Activated naive CD8-positive, alpha-beta T cell treated with anti-CD3 and anti-CD28 coated beads for 36 hours (primary cell): Measurements from ENCODE around the gene LMOD2. TPM values are rescaled to one million over a fixed set of nuclear protein-coding genes. Genes with fewer than 3 reads are reported as not detected.
"Not testable (repeated sequence)": the region's sequence is repeated elsewhere in the genome, so short reads cannot be mapped to it uniquely, and the experiment has no call there.

Experiments
- DNase-seq: peaks from one replicate; pipeline ENCODE4 v3.0.0; 2021
- H3K27ac Mint-ChIP-seq: one replicate; pipeline ENCODE4 v1.8.0; 2022; ENCODE audit warnings: mild to moderate bottlenecking, moderate library complexity, mixed read lengths
- H3K27me3 Mint-ChIP-seq: one replicate; pipeline ENCODE4 v1.8.0; 2022; ENCODE audit warnings: mild to moderate bottlenecking, mixed read lengths
- H3K36me3 Mint-ChIP-seq: one replicate; pipeline ENCODE4 v1.8.0; 2021; ENCODE audit warnings: mild to moderate bottlenecking, mixed read lengths
- H3K4me1 Mint-ChIP-seq: one replicate; pipeline ENCODE4 v1.8.0; 2021; ENCODE audit warnings: mixed read lengths
- H3K4me3 Mint-ChIP-seq: one replicate; pipeline ENCODE4 v1.8.0; 2022; ENCODE audit warnings: mild to moderate bottlenecking, moderate library complexity, mixed read lengths
- H3K9me3 Mint-ChIP-seq: one replicate; pipeline ENCODE4 v1.8.0; 2022; ENCODE audit warnings: mixed read lengths
- total RNA-seq, 2 experiments: library from RNA; stranded (reverse); gene quantifications; one replicate each; pipeline ENCODE4 v1.2.3, GENCODE V29; 2021

LMOD2 gene
- total RNA-seq, 2 experiments from 2014 or later: not detected

GRCh38 chr7:123633553-123633952 lies 22.1 kb upstream of the LMOD2 start:
- H3K4me1 Mint-ChIP-seq: no peaks in the 10 kb centered on the region
- no peaks in the 10 kb centered on the region for H3K9me3 Mint-ChIP-seq
- peaks cover 19% of the 10 kb centered on the region for H3K27me3 Mint-ChIP-seq
- no peak overlapping the region for H3K27ac Mint-ChIP-seq
- no peak overlapping the region for H3K4me3 Mint-ChIP-seq
- no peaks in the 10 kb centered on the region for H3K36me3 Mint-ChIP-seq
- no peak for DNase-seq

- DNase-seq, H3K9me3 Mint-ChIP-seq, H3K36me3 Mint-ChIP-seq, H3K27ac Mint-ChIP-seq, H3K4me1 Mint-ChIP-seq, H3K4me3 Mint-ChIP-seq: not testable (repeated sequence)
- H3K27me3 Mint-ChIP-seq: peaks cover 21% of the 10 kb centered on the region
Measured at GRCh38 chr7:123634011-123634573, 21.6 kb upstream of the LMOD2 start.

DNA sequence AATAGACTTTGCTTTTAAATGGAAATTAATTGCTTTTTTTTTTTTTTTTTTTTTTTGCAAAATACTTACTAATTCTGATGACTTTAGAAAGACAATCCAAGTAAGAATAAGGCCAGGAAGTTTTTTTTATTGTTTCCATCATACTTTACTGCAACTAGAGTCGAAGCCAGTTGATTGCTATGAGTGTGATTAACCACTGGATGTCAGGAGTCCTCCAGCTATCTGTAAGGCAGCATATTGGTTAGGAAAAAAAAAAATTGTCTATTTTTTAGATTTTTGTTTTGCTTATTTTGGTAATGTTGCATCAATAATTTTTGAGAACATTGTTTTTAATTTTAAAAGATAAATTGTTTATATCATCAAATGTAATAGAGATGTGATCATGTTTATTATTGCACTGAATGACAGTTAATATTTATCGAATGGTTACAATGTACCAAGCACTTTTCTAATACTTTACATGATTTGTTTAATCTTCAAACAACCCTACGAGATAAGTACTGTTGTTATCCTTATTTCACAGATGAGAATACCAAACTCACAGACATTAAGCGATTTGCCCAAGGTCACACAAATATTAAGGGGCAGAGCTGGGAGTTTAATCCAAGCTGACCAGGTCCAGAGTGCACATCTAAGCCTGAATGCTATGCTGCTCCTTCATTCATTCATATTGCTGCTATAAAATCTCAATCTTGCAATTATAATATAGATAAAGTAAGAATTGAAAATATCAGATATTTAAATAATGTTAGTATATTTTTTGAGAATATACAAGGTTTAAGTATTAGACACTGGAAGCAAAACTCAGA lies 19.9 kb upstream of the LMOD2 start:
- H3K4me3 Mint-ChIP-seq: no peak overlapping the region
- H3K4me1 Mint-ChIP-seq: no peaks in the 10 kb centered on the region
- no peak for DNase-seq
- peaks cover 32% of the 10 kb centered on the region for H3K27me3 Mint-ChIP-seq
- no peak overlapping the region for H3K27ac Mint-ChIP-seq
- H3K36me3 Mint-ChIP-seq: no peaks in the 10 kb centered on the region
- no peaks in the 10 kb centered on the region for H3K9me3 Mint-ChIP-seq

DNA sequence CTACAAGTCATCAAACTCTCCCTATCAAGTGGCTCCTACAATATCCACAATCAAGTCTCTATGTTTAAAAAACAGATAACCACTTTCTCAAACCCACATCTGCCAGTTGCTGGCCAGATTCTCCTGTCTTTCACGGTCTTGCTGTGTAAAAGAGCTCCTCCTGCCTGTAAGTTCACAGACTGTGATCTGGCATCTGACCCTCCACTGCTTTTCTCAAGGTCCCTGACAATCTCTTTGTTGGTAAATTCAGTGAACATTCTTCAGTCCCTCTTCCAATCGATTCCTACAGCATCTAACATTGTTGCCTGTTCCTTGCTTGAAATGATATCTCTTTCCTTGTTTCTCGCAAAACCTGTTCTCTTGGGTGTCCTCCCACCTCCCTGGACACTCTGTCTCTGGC lies 18.5 kb upstream of the LMOD2 start:
- H3K36me3 Mint-ChIP-seq: no peaks in the 10 kb centered on the region
- H3K27ac Mint-ChIP-seq: no peak overlapping the region
- H3K4me1 Mint-ChIP-seq: no peaks in the 10 kb centered on the region
- H3K4me3 Mint-ChIP-seq: no peak overlapping the region
- H3K9me3 Mint-ChIP-seq: no peaks in the 10 kb centered on the region
- no peak for DNase-seq
- peaks cover 37% of the 10 kb centered on the region for H3K27me3 Mint-ChIP-seq

DNA sequence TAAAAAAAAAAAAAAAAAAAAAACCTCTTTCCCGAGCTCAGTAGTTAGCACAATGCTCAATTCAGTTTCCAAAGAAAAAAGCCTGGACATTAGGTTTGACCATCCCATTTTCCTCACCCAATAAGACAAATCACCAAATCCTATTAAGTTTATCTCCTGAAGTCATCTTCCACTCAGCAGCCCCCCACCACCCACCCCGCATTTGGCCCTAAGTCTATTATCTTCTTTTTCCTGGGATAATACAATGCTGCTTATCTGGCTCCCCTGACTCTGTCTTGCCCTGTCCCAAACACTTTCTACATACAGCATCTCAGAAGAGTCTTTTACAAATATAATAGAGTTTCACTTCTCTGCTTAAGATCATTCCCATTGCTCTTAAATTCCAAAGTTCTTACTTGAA lies 17.8 kb upstream of the LMOD2 start:
- Mint-ChIP-seq H3K4me1 (no peaks in the 10 kb centered on the region), H3K4me3 (no peak overlapping the region), H3K36me3 (no peaks in the 10 kb centered on the region), H3K27ac (no peak overlapping the region), H3K9me3 (no peaks in the 10 kb centered on the region), H3K27me3 (peaks cover 43% of the 10 kb centered on the region)
- no peak for DNase-seq

DNA sequence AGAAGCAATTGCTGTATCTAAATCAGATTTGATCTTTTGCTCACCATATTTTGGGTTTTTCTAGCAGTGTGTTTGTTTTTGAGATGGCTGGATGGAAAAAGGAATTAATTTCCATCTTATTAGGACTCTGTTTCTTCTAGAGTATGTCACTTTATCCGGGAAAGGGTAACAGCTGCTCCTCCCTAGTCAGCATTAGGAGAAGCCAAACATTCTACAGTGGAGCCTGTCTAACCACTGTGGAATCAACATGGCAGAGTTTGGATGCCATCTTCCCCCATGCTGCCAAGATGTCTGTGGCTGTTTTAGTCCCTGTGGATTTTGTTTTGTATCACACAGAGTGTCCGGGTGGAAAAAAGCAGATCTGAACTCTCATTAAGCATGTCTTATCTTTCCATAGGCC lies 16.0 kb upstream of the LMOD2 start:
- DNase-seq: no peak
- H3K4me1 Mint-ChIP-seq: no peaks in the 10 kb centered on the region
- H3K27ac Mint-ChIP-seq: no peak overlapping the region
- peaks cover 56% of the 10 kb centered on the region for H3K27me3 Mint-ChIP-seq
- H3K36me3 Mint-ChIP-seq: no peaks in the 10 kb centered on the region
- no peaks in the 10 kb centered on the region for H3K9me3 Mint-ChIP-seq
- no peak overlapping the region for H3K4me3 Mint-ChIP-seq

- Mint-ChIP-seq H3K27me3 (peaks cover 61% of the 10 kb centered on the region), H3K9me3 (no peaks in the 10 kb centered on the region), H3K36me3 (no peaks in the 10 kb centered on the region), H3K27ac (no peak overlapping the region), H3K4me3 (no peak overlapping the region), H3K4me1 (no peaks in the 10 kb centered on the region)
- no peak for DNase-seq
Measured at GRCh38 chr7:123640583-123640982, 15.1 kb upstream of the LMOD2 start.

DNA sequence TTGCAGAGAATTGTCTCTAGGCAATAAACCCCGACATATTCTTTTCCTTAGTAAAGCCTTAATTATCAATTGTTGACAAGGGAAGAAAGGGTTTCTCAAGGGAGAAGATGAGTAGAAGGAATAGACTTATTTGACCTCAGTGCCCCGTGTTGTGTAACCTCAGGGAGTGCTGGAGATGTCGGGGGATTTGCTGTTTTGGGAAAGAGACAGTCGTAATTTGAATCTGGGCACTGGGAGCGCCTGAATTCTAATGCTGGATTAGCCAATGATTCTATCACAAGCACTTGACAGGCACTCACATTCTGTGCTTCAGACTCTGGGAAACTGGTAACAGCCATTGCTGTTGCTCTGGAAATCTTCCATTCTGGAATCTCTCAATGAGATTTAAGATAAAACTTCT lies 13.8 kb upstream of the LMOD2 start:
- Mint-ChIP-seq H3K4me1 (no peaks in the 10 kb centered on the region), H3K27me3 (peaks cover 65% of the 10 kb centered on the region)

DNA sequence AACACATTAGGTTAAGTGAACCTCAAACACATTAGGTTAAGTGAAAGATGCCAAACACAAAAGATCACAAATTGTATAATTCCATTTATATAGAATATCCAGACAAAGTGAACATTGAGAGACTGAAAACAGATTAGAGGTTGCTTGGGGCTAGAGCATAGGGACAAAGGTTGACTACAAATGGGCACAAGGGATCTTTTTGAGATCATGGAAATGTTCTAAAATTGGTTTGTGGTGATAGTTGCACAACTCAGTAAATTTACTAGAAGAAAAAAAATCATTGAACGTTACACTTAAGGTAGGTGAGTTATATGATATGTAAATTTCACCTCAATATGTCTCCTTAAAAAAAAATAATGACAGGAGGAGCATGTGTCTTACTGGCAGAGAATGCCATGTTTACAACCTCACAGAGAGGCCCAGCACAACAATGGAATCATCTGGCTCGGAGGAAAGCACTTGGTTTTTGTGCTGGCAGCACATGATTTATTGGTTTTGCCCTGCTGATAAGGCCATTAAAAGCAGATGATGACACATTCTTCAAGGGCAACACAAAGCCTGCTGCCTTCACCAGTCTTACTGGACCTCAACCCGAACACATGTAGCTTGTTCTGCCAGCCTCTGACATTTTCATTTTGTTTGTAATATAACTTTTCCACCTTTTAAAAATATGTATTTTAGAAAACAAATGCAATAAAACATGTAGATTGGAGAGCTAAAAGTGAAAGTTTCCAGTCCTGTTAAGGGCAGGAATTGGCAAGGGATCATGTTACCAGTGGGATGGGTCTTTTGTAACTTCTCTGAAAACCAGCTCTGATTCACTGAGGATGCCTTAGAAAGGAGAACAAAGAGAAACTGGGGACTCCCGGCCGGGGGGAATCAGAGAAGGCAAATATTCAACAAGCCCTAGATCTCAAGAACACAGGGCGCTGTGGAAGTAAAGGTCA lies 11.9 kb upstream of the LMOD2 start:
- Mint-ChIP-seq H3K27ac (no peak overlapping the region), H3K4me3 (no peak overlapping the region), H3K36me3 (no peaks in the 10 kb centered on the region), H3K27me3 (peaks cover 48% of the 10 kb centered on the region), H3K4me1 (no peaks in the 10 kb centered on the region), H3K9me3 (no peaks in the 10 kb centered on the region)
- DNase-seq: no peak

More for the DNA sequence above, 13.8 kb upstream of the LMOD2 start:
- no peak overlapping the region for H3K4me3 Mint-ChIP-seq
- no peaks in the 10 kb centered on the region for H3K9me3 Mint-ChIP-seq
- no peaks in the 10 kb centered on the region for H3K36me3 Mint-ChIP-seq
- no peak overlapping the region for H3K27ac Mint-ChIP-seq
- no peak for DNase-seq

DNA sequence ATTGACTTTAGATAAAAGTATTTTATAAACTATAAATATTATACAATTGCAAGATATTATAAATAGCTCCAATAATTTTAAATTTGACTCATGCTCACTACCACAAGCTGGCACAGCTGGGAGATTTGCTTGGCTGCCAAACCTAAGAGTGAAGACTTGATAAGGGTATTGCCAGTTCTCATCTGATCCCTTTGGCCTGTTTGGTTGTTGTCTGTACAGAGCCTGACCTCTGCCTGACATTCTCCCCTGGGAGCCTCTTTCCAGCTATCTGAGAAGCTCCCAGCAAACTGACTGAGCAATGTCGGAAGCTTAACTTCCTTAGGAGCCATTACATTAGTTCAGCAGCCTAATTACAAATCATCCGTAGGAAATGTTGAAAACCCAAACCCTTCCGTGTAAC lies 10.2 kb upstream of the LMOD2 start:
- no peak overlapping the region for H3K4me3 Mint-ChIP-seq
- H3K4me1 Mint-ChIP-seq: no peaks in the 10 kb centered on the region
- no peak for DNase-seq
- no peak overlapping the region for H3K27ac Mint-ChIP-seq
- H3K36me3 Mint-ChIP-seq: no peaks in the 10 kb centered on the region
- no peaks in the 10 kb centered on the region for H3K9me3 Mint-ChIP-seq
- H3K27me3 Mint-ChIP-seq: peaks cover 41% of the 10 kb centered on the region

DNA sequence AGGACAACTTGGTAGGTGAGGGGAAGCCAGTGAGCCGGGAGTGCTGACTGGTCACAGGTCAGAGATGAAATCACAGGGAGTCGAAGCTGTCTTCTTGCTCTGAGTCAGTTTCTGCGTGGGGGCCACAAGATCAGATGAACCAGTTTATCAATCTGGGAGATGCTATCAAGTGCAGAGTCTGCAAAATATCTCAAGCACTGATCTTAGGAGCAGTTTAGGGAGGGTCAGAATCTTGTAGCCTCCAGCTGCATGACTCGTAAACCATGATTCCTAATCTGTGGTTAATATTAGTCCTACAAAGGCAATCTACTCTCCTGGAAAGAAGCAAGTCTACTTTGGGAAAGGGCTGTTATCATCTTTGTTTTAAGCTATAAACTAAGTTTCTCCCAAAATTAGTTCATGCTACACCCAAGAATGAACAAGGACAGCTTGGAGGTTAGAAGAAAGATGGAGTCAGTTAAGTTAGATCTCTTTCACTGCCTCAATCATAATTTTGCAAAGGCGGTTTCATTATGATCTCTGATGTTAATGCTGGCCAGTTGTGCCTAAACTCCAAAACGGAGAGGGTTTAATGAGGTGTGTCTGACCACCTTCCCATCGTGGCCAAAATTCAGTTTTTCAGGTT lies 8.4 kb upstream of the LMOD2 start:
- DNase-seq: no peak
- no peaks in the 10 kb centered on the region for H3K4me1 Mint-ChIP-seq
- H3K4me3 Mint-ChIP-seq: no peak overlapping the region
- no peak overlapping the region for H3K27ac Mint-ChIP-seq
- H3K36me3 Mint-ChIP-seq: no peaks in the 10 kb centered on the region
- no peaks in the 10 kb centered on the region for H3K9me3 Mint-ChIP-seq
- peaks cover 34% of the 10 kb centered on the region for H3K27me3 Mint-ChIP-seq

DNA sequence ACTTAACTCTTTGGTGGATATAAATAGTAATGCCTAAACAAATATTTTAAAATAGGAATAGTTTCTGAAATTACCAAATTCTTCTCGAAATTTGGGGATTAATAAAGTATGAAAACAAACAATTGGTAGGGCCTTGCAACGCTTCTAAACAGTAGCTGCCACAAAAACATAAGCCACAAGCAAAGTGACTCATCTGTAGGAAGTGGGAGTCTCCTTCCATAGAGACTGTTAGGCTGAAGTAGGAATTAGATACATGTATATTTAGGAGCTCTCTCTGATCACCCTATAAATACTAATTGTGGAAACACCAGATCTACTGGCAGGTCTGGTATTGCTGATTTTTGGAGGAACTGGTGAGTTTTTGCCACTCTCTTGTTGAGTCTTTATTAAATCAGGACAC lies 5.7 kb upstream of the LMOD2 start:
- DNase-seq: no peak
- Mint-ChIP-seq H3K4me3 (no peak overlapping the region), H3K27ac (no peak overlapping the region), H3K27me3 (peaks cover 14% of the 10 kb centered on the region), H3K4me1 (no peaks in the 10 kb centered on the region), H3K9me3 (no peaks in the 10 kb centered on the region), H3K36me3 (no peaks in the 10 kb centered on the region)

DNA sequence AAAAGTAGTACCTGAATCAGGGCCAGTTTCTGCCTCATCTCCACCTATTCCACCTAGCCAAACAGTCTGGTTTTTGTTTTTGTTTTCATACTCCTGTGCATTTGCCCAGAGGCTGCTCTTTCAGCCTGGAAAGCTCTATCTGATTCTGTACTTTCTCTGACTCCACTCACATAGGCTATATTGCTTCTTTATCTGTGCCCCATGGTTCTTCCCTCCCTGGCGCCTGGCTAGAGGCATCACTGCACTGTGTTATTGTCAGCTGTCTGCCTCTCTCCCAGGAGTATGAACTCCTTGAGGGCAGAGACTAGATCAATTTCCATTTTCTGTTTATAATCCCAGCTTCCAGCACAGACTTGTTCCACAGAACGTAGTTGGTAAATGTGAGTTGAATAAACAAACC lies 5.1 kb upstream of the LMOD2 start:
- Mint-ChIP-seq H3K9me3 (no peaks in the 10 kb centered on the region), H3K27me3 (peaks cover 10% of the 10 kb centered on the region), H3K27ac (no peak overlapping the region), H3K4me1 (no peaks in the 10 kb centered on the region), H3K4me3 (no peak overlapping the region), H3K36me3 (no peaks in the 10 kb centered on the region)
- no peak for DNase-seq

GRCh38 chr7:123652406-123652805 lies 3.3 kb upstream of the LMOD2 start:
- peaks cover 6% of the 10 kb centered on the region for H3K27me3 Mint-ChIP-seq
- no peak for DNase-seq
- no peaks in the 10 kb centered on the region for H3K9me3 Mint-ChIP-seq
- no peak overlapping the region for H3K27ac Mint-ChIP-seq
- no peaks in the 10 kb centered on the region for H3K36me3 Mint-ChIP-seq
- H3K4me1 Mint-ChIP-seq: no peaks in the 10 kb centered on the region
- no peak overlapping the region for H3K4me3 Mint-ChIP-seq

DNA sequence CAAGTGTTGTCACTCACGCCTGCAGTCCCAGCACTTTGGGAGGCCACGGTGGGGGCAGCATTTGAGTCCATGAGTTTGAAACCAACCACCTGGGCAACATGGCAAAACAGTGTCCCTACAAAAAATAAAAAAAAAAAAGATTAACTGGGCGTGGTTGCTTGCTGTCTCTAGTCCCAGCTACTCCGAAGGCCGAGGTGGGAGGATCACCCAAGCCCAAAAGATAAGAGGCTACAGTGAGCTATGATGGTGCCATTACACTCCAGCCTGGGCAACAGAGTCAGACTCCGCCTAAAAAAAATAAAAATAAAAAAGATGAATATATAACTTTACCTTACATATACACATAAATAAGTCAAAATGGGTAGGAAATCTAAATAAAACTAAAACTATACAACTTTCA lies 2.5 kb upstream of the LMOD2 start:
- Mint-ChIP-seq H3K4me3 (no peak overlapping the region), H3K4me1 (no peaks in the 10 kb centered on the region), H3K27ac (no peak overlapping the region), H3K9me3 (no peaks in the 10 kb centered on the region), H3K36me3 (no peaks in the 10 kb centered on the region), H3K27me3 (peaks cover 6% of the 10 kb centered on the region)
- DNase-seq: no peak
